ENCODE results near the gene CHORDC1.

Gene CHORDC1

GRCh38 chr11:90204407-90204806, 18.4 kb downstream of the CHORDC1 start:
- H3K4me3 ChIP-seq (ENCODE audit: low read depth, low read length), result no peak overlapping the region
- DNase-seq (ENCODE audit: low read depth), result no peak
- TF ChIP-seq CTCF (conservative IDR thresholded peaks at IDR 0.05; ENCODE audit: low read depth, low read length), result no peak

GRCh38 chr11:90202342-90202741, 20.5 kb downstream of the CHORDC1 start:
- no peak for TF ChIP-seq CTCF (conservative IDR thresholded peaks at IDR 0.05; ENCODE audit: low read depth, low read length)
- no peak for DNase-seq (ENCODE audit: low read depth)
- H3K4me3 ChIP-seq (ENCODE audit: low read depth, low read length), result no peak overlapping the region

GRCh38 chr11:90197377-90197776, 25.5 kb downstream of the CHORDC1 start:
- no peak overlapping the region for H3K4me3 ChIP-seq (ENCODE audit: low read depth, low read length)
- no peak for TF ChIP-seq CTCF (conservative IDR thresholded peaks at IDR 0.05; ENCODE audit: low read depth, low read length)
- no peak for DNase-seq (ENCODE audit: low read depth)

DNA sequence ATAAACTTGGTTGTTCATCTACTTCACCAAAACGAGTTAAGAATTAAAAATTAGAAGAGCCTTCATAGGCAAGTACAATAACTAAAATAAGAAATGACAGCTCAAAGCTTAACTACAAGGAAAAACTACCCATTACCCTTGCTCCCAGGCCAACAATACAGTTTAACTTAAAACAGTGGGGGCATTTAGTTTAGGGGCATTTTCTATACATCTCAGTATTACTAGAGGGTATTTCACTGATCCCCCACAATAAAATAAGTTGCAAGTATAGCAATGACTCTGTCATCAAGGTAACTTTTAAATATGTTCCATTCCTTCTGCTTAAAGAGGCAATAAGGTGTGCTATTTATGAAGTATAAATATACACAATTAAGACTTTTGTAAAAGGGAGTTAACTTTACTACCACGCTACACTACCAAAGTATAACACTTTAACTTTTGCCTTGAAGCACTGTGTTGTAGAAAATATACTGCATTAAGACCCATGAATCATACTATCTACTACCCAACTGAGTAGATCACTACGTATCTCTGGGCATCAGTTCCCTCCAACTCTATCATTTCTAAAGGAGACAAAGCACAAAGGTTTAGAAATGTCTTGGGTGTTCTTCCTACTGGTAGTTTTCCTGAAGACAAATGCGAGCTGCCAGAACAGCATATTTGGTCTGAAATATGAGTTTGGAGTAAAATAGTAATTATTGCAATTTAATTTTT, 29.8 kb downstream of the CHORDC1 start:
- no peak overlapping the region for H3K4me3 ChIP-seq (ENCODE audit: low read depth, low read length)
- TF ChIP-seq CTCF (conservative IDR thresholded peaks at IDR 0.05; ENCODE audit: low read depth, low read length), result no peak
- DNase-seq (ENCODE audit: low read depth), result no peak

- H3K4me3 ChIP-seq (ENCODE audit: low read depth, low read length), result no peak overlapping the region
- no peak for TF ChIP-seq CTCF (conservative IDR thresholded peaks at IDR 0.05; ENCODE audit: low read depth, low read length)
- DNase-seq (ENCODE audit: low read depth), result no peak
Observed at GRCh38 chr11:90189011-90189410, 33.8 kb downstream of the CHORDC1 start.

GRCh38 chr11:90187839-90188238, 35.0 kb downstream of the CHORDC1 start:
- no peak for TF ChIP-seq CTCF (conservative IDR thresholded peaks at IDR 0.05; ENCODE audit: low read depth, low read length)
- DNase-seq (ENCODE audit: low read depth), result no peak

GRCh38 chr11:90179923-90180322, 42.9 kb downstream of the CHORDC1 start:
- TF ChIP-seq CTCF (conservative IDR thresholded peaks at IDR 0.05; ENCODE audit: low read depth, low read length), result no peak
- H3K4me3 ChIP-seq (ENCODE audit: low read depth, low read length), result no peak overlapping the region
- DNase-seq (ENCODE audit: low read depth), result no peak

More at GRCh38 chr11:90187839-90188238, 35.0 kb downstream of the CHORDC1 start:
- H3K4me3 ChIP-seq (ENCODE audit: low read depth, low read length), result no peak overlapping the region

Data from choroid plexus epithelial cell (primary cell).